Measurements from ENCODE around the gene BBS7. TPM values are rescaled to one million over a fixed set of nuclear protein-coding genes. Genes with fewer than 3 reads are reported as not detected.

The BBS7 gene
- total RNA-seq, 1 experiment from 2014 or later = 20.3 TPM

GRCh38 chr4:121824171-121824527, 46.1 kb downstream of the BBS7 start:
- ChIA-PET POLR2A (ENCODE audit: unreplicated experiment) (no interaction called here), CTCF (interaction anchor here (1.1 kb wide), 1 partner anchor 86 kb away, joined by 17 read pairs; no protein-coding TSS in a partner anchor)
- no peak for DNase-seq
- TF ChIP-seq CTCF (conservative IDR thresholded peaks at IDR 0.05) (no peak), EZH2 (IDR thresholded peaks at IDR 0.05; ENCODE audit: low read depth) (no peak)
- H3K4me2 ChIP-seq = peak overlapping the region; percentile 72
- peaks cover 27% of the 10 kb centered on the region for H3K4me1 ChIP-seq (replicated peaks; ENCODE audit: insufficient read depth)
- H3K36me3 ChIP-seq (ENCODE audit: low read depth) = peaks cover 26% of the 10 kb centered on the region
- H2AFZ ChIP-seq = peak overlapping the region; percentile 79
- peaks cover 13% of the 10 kb centered on the region for H3F3A ChIP-seq (ENCODE audit: insufficient read depth, low read depth)
- peak overlapping the region; percentile 25; the same call in 1 of the 2 replicates for H3K27ac ChIP-seq
- TSS peak; percentile 91 for BruUV-seq (replicated peaks)
- peak overlapping the region; percentile 85 for H3K4me3 ChIP-seq
- H4K20me1 ChIP-seq (ENCODE audit: insufficient read depth) = peaks cover 3% of the 10 kb centered on the region; the same call in 1 of the 2 replicates
- H3K9me2 ChIP-seq (ENCODE audit: insufficient read depth) = no peaks in the 10 kb centered on the region
- no peaks in the 10 kb centered on the region for H3K27me3 ChIP-seq (ENCODE audit: insufficient read depth, low read depth)
- intact Hi-C loops (cut with micrococcal nuclease; ENCODE audit: unreplicated experiment) = no loop called here
- H3K79me2 ChIP-seq (ENCODE audit: low read depth) = peaks cover 39% of the 10 kb centered on the region
- H3K9me3 ChIP-seq (ENCODE audit: insufficient read depth, low read depth) = no peaks in the 10 kb centered on the region

- H3K9me3 ChIP-seq (ENCODE audit: insufficient read depth, low read depth) = no peaks in the 10 kb centered on the region
- no TSS peak for BruUV-seq (replicated peaks)
- peaks cover 3% of the 10 kb centered on the region; the same call in 1 of the 2 replicates for H4K20me1 ChIP-seq (ENCODE audit: insufficient read depth)
- peak within 1 kb of the TSS; percentile 25; the same call in 1 of the 2 replicates for H3K27ac ChIP-seq
- peaks cover 15% of the 10 kb centered on the region for H3F3A ChIP-seq (ENCODE audit: insufficient read depth, low read depth)
- ChIA-PET POLR2A (ENCODE audit: unreplicated experiment) (no interaction called here), CTCF (no interaction called here)
- H3K9me2 ChIP-seq (ENCODE audit: insufficient read depth) = no peaks in the 10 kb centered on the region
- peak; percentile 92 to 93 for DNase-seq
- intact Hi-C loops (cut with micrococcal nuclease; ENCODE audit: unreplicated experiment) = loop anchor here (1.0 kb wide), 2 partner anchors 22 to 47 kb away; partner anchors contain the start of genes BBS7 and EXOSC9
- H3K4me1 ChIP-seq (replicated peaks; ENCODE audit: insufficient read depth) = peaks cover 27% of the 10 kb centered on the region
- H3K36me3 ChIP-seq (ENCODE audit: low read depth) = peaks cover 27% of the 10 kb centered on the region
- H3K4me2 ChIP-seq = peak within 1 kb of the TSS; percentile 72
- H2AFZ ChIP-seq = peak within 1 kb of the TSS; percentile 95
- no peaks in the 10 kb centered on the region for H3K27me3 ChIP-seq (ENCODE audit: insufficient read depth, low read depth)
- peaks cover 39% of the 10 kb centered on the region for H3K79me2 ChIP-seq (ENCODE audit: low read depth)
- peak within 1 kb of the TSS; percentile 85 for H3K4me3 ChIP-seq
- TF ChIP-seq EZH2 (IDR thresholded peaks at IDR 0.05; ENCODE audit: low read depth) (no peak), CTCF (conservative IDR thresholded peaks at IDR 0.05) (no peak)
Measured at GRCh38 chr4:121823505-121824170, 46.6 kb downstream of the BBS7 start, which contains the start of gene CCNA2. CCNA2 (minus strand) TSS chr4:121823883; CDS start chr4:121823628, 255 bp downstream.

GRCh38 chr4:121822796-121823504, 47.3 kb downstream of the BBS7 start:
- Histone ChIP-seq H3K27me3 (ENCODE audit: insufficient read depth, low read depth) (no peaks in the 10 kb centered on the region), H2AFZ (peak overlapping the region; percentile 95), H3K9me2 (ENCODE audit: insufficient read depth) (no peaks in the 10 kb centered on the region), H4K20me1 (ENCODE audit: insufficient read depth) (peaks cover 3% of the 10 kb centered on the region; the same call in 1 of the 2 replicates), H3K27ac (peak overlapping the region; percentile 24; the same call in 1 of the 2 replicates), H3K36me3 (ENCODE audit: low read depth) (peaks cover 33% of the 10 kb centered on the region), H3K4me1 (replicated peaks; ENCODE audit: insufficient read depth) (peaks cover 22% of the 10 kb centered on the region), H3K79me2 (ENCODE audit: low read depth) (peaks cover 39% of the 10 kb centered on the region), H3K4me2 (peak overlapping the region; percentile 72), H3F3A (ENCODE audit: insufficient read depth, low read depth) (peaks cover 15% of the 10 kb centered on the region), H3K4me3 (peak overlapping the region; percentile 85), H3K9me3 (ENCODE audit: insufficient read depth, low read depth) (no peaks in the 10 kb centered on the region)
- no peak for TF ChIP-seq CTCF (conservative IDR thresholded peaks at IDR 0.05)
- no peak for TF ChIP-seq EZH2 (IDR thresholded peaks at IDR 0.05; ENCODE audit: low read depth)
- ChIA-PET POLR2A (ENCODE audit: unreplicated experiment) (no interaction called here), CTCF (no interaction called here)
- DNase-seq = peak; percentile 32 to 60
- BruUV-seq (replicated peaks) = TSS peak; percentile 52
- intact Hi-C loops (cut with micrococcal nuclease; ENCODE audit: unreplicated experiment) = loop anchor here (1.0 kb wide), 2 partner anchors 22 to 47 kb away; partner anchors contain the start of genes BBS7 and EXOSC9

Data from PC-9 (cell line).